Glomerular visceral epithelial cell (primary cell): Measurements from ENCODE around the gene NPTXR.

Experiments
- DNase-seq: peaks from one replicate; pipeline ENCODE4 v3.0.0-alpha.2; 2016; ENCODE audit errors: extremely low spot score

Gene NPTXR

GRCh38 chr22:38773363-38773946 lies 70.4 kb downstream of the NPTXR start:
- DNase-seq: no peak

DNA sequence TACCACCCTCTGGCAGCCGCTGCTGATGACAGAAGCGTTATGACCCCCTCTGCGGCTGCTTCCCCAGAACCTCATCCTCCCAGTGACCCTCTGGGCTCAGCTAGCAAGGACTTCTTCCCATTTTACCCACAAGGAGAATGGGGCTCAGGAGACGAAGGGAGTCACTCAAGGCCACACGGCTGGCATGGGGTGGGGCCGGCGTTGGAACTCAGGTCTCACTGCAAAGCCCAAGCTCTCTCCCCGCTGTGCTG lies 71.3 kb downstream of the NPTXR start:
- DNase-seq: no peak

DNA sequence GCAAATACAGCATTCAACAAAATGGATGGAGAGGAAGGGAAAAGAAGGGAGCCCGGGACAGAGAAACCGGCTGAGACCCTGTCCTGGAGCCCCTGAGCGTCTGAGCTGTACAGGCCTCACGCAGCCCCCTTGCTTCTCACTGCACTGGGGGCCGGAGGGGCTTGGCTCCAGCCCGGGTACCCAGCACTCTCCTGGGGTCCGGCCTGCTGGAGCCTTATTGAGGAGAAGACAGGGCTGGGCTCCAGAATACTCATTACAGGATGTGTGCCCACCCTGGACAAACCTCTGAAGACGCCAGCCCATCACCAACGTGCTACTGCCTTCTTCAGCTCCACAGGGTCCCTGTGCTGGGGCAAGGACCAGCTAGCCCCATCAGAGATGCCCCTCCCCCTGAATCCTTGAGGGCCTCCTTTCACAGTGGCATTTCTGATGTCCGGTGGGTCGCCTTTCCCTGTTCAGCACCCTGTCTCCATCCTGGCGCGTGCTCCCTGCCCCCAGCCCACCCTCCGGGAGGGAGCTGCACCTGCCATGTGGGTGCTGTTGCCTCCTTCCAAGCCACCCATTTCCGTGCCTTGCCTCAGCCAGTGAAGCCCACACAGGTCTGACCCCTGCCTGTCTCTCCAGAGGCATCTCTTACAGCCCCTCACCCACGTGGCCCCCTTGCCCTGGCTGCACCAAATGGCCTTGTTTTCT lies 73.4 kb downstream of the NPTXR start:
- DNase-seq: no peak
